NCI-H146 treated with DMSO at 0.1 percent for 48 hours (cell line): ENCODE measurements around the gene PODXL2.
"Not testable (repeated sequence)": the region's sequence is repeated elsewhere in the genome, so short reads cannot be mapped to it uniquely, and the experiment has no call there.

Experiments used
- DNase-seq: peaks from one replicate; lab custom pipeline; 2025; ENCODE audit not compliant: unreplicated experiment; lab: John Stamatoyannopoulos, UW

The PODXL2 gene

GRCh38 chr3:127704840-127705239, 75.9 kb downstream of the PODXL2 start:
- DNase-seq: not testable (repeated sequence)

GRCh38 chr3:127706312-127706711, 77.3 kb downstream of the PODXL2 start:
- no peak for DNase-seq

- DNase-seq: no peak
Observed at GRCh38 chr3:127706785-127707351, 77.9 kb downstream of the PODXL2 start.

GRCh38 chr3:127707851-127708411, 78.9 kb downstream of the PODXL2 start:
- no peak for DNase-seq

- DNase-seq: no peak
Observed at GRCh38 chr3:127708837-127709236, 79.9 kb downstream of the PODXL2 start.

- no peak for DNase-seq
Observed at GRCh38 chr3:127709320-127710060, 80.5 kb downstream of the PODXL2 start.

GRCh38 chr3:127710155-127710941, 81.4 kb downstream of the PODXL2 start:
- no peak for DNase-seq

- DNase-seq: no peak
Observed at GRCh38 chr3:127711021-127711695, 82.2 kb downstream of the PODXL2 start.

GRCh38 chr3:127711896-127712295, 82.9 kb downstream of the PODXL2 start:
- DNase-seq: no peak

- DNase-seq: no peak
Observed at GRCh38 chr3:127712461-127712860, 83.5 kb downstream of the PODXL2 start.

- DNase-seq: no peak
Observed at GRCh38 chr3:127712881-127713771, 84.1 kb downstream of the PODXL2 start.

GRCh38 chr3:127714125-127714571, 85.2 kb downstream of the PODXL2 start:
- DNase-seq: no peak

- DNase-seq: no peak
Observed at GRCh38 chr3:127714866-127715265, 85.9 kb downstream of the PODXL2 start.

GRCh38 chr3:127715532-127715931, 86.5 kb downstream of the PODXL2 start:
- no peak for DNase-seq

- no peak for DNase-seq
Observed at GRCh38 chr3:127716384-127716783, 87.4 kb downstream of the PODXL2 start.

- no peak for DNase-seq
Observed at GRCh38 chr3:127717357-127718244, 88.6 kb downstream of the PODXL2 start.

- DNase-seq: no peak
Observed at GRCh38 chr3:127718245-127718915, 89.4 kb downstream of the PODXL2 start.

GRCh38 chr3:127718916-127719290, 89.9 kb downstream of the PODXL2 start:
- no peak for DNase-seq

GRCh38 chr3:127719369-127719768, 90.4 kb downstream of the PODXL2 start:
- no peak for DNase-seq
